Testis (tissue), 3 donors: ENCODE results near the gene OR5H14. TPM values are rescaled to one million over a fixed set of nuclear protein-coding genes. Genes with fewer than 3 reads are reported as not detected.
"Not testable (repeated sequence)": the region's sequence is repeated elsewhere in the genome, so short reads cannot be mapped to it uniquely, and the experiment has no call there.

ENCODE experiments used
- DNase-seq: peaks from one replicate; pipeline ENCODE4 v3.0.0-alpha.2; 2019
- H3K27ac ChIP-seq, 2 donors: fragments of 200-600 bp; sonication (generic); one replicate each; pipeline ENCODE4 v1.5.1; 2019
- H3K27me3 ChIP-seq: fragments of 200-600 bp; sonication (generic); one replicate; pipeline ENCODE4 v1.5.1; 2019
- H3K36me3 ChIP-seq: fragments of 200-600 bp; sonication (generic); one replicate; pipeline ENCODE4 v1.5.1; 2017; ENCODE audit warnings: low read depth; ENCODE audit errors: missing control alignments
- H3K4me1 ChIP-seq: fragments of 200-600 bp; sonication (generic); one replicate; pipeline ENCODE4 v1.5.1; 2019
- H3K4me3 ChIP-seq, 2 donors: fragments of 200-600 bp; sonication (generic); one replicate each; pipeline ENCODE4 v1.5.1; 2017 to 2019
- H3K9me3 ChIP-seq: fragments of 200-600 bp; sonication (generic); one replicate; pipeline ENCODE4 v1.5.1; 2017
- POLR2A ChIP-seq: fragments of 450-650 bp; IDR thresholded peaks from one replicate; pipeline ENCODE4 v1.6.1; 2017; ENCODE audit warnings: antibody characterized with exemption, mild to moderate bottlenecking, moderate library complexity
- WGBS, 2 donors: methylation state at CpG; one replicate each; pipeline ENCODE4 v1.1.5; 2018; 5-methylcytosine and 5-hydroxymethylcytosine counted together
- intact Hi-C: fragments of 100-400 bp; cut with DNase I; formaldehyde crosslinking; loops from one replicate; pipeline ENCODE4 v1.15.1; 2023; ENCODE audit warnings: low total_unique reads
- polyA plus RNA-seq: library from polyadenylated mRNA; stranded (reverse); fragments of 350-450 nt; fragmentation: Illumina TruSeq; extraction: RNeasy Lipid Tissue Mini Kit (QIAGEN cat#74804); gene quantifications from one replicate; pipeline ENCODE4 v1.2.3, GENCODE V29; 2014; ENCODE audit warnings: low read depth, low replicate concordance; ENCODE audit not compliant: insufficient read depth
- total RNA-seq, 2 donors: library from RNA; depleted of rRNA; stranded (reverse); fragments of >200 nt; gene quantifications; one replicate each; pipeline ENCODE4 v1.2.3, GENCODE V29; 2016
- TF ChIP-seq, protein P1 (sequence below), 3 experiments: fragments of 450-650 bp in 2 of 3; fragments of 200-600 bp in 1 of 3; sonication (generic) in 1 of 3; IDR thresholded peaks; one replicate each; pipeline ENCODE4 v1.5.1; 2016 to 2019; ENCODE audit warnings: antibody characterized with exemption in 3 of 3, mild to moderate bottlenecking in 2 of 3, moderate library complexity in 1 of 3

Gene OR5H14
- total and polyA plus RNA-seq, 3 donors from 2014 or later: 0.06 to 0.41 (median 0.16) TPM

DNA sequence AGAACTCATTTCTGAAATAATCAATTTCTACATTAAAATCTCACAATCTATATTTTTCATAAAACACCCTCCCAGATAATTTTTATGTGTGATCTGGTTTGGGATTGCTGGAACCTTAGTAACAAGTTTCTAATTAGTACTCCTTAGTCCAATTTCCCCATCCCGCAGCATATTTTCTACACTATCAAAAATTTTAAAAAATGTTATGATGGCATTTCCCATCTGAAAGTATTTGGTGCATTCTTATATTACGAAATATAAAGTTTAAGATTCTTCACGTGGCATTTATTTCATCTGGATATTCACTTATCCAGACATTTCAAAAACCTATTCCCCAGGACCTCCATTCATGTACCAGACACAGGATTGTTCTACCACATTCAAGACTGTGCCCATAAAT, 1.5 kb downstream of the OR5H14 start:
- 59 to 73% methylated on average over 3 of the region's 3 CpGs for WGBS, 2 donors
- H3K27me3 ChIP-seq: no peaks in the 10 kb centered on the region
- H3K27ac ChIP-seq: no peak overlapping the region
- H3K9me3 ChIP-seq: no peaks in the 10 kb centered on the region
- DNase-seq: no peak
- intact Hi-C loops: no loop called here
- no peak overlapping the region for H3K4me3 ChIP-seq
- H3K36me3 ChIP-seq: no peaks in the 10 kb centered on the region
- TF ChIP-seq, protein P1, sequence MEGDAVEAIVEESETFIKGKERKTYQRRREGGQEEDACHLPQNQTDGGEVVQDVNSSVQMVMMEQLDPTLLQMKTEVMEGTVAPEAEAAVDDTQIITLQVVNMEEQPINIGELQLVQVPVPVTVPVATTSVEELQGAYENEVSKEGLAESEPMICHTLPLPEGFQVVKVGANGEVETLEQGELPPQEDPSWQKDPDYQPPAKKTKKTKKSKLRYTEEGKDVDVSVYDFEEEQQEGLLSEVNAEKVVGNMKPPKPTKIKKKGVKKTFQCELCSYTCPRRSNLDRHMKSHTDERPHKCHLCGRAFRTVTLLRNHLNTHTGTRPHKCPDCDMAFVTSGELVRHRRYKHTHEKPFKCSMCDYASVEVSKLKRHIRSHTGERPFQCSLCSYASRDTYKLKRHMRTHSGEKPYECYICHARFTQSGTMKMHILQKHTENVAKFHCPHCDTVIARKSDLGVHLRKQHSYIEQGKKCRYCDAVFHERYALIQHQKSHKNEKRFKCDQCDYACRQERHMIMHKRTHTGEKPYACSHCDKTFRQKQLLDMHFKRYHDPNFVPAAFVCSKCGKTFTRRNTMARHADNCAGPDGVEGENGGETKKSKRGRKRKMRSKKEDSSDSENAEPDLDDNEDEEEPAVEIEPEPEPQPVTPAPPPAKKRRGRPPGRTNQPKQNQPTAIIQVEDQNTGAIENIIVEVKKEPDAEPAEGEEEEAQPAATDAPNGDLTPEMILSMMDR (IDR thresholded peaks at IDR 0.05): no peak
- no peak for TF ChIP-seq POLR2A
- no peaks in the 10 kb centered on the region for H3K4me1 ChIP-seq

DNA sequence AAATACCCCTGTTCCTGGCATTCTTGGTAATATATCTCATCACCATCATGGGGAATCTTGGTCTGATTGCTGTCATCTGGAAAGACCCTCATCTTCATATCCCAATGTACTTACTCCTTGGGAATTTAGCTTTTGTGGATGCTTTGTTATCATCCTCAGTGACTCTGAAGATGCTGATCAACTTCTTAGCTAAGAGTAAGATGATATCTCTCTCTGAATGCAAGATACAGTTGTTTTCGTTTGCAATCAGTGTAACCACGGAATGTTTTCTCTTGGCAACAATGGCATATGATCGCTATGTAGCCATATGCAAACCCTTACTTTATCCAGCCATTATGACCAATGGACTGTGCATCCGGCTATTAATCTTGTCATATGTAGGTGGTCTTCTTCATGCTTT, 2.2 kb downstream of the OR5H14 start:
- 85 to 86% methylated on average over 4 of the region's 4 CpGs for WGBS, 2 donors
- H3K9me3 ChIP-seq, H3K4me1 ChIP-seq, DNase-seq, H3K27me3 ChIP-seq, H3K27ac ChIP-seq, intact Hi-C loops, H3K36me3 ChIP-seq, H3K4me3 ChIP-seq: not testable (repeated sequence)

DNA sequence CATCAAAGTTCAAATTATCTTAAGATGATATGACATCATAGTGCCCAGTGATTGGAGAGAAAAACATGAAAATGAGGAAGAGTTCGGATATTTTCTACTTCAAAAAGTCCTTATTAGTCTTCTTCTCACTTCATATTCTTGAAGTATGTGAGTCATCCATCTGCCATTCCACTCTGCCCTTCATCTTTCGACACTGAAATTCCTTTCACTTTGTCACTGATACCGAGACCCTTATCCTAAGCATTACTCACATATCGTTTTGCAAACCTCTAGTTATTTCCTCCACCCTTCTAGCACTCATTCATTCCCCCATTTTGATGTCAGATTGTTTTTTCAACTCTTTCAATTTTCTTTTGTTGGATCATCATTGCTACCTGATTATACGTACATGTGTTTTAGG, 4.0 kb downstream of the OR5H14 start:
- 71 to 82% methylated on average over 5 of the region's 5 CpGs for WGBS, 2 donors
- intact Hi-C loops: loop anchor here (10.0 kb wide), 1 partner anchor 64 kb away; no protein-coding TSS in a partner anchor
- Histone ChIP-seq H3K4me1 (no peaks in the 10 kb centered on the region), H3K27ac (no peak overlapping the region), H3K9me3 (no peaks in the 10 kb centered on the region), H3K4me3 (no peak overlapping the region), H3K27me3 (no peaks in the 10 kb centered on the region), H3K36me3 (no peaks in the 10 kb centered on the region)
- TF ChIP-seq, protein P1 (IDR thresholded peaks at IDR 0.05): no peak
- TF ChIP-seq POLR2A: no peak
- DNase-seq: no peak

DNA sequence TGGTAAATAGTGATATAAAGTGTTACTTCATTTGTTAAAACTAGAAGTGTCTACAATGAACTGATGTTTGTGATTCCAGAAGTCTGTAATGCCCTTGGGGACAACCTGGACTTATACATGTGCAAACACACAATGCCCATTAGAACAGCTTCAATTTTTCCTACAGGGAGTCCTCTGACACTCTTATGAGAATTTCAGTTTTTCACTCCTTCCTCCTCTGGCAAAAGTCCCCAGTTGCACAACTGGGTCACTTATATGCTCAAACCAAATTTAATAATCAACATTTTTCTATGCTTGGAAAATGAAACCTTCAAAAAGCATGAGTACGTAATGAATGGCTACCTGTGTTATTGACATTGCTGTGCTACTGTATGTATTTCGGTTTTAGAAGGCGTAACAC, 19.1 kb downstream of the OR5H14 start, which contains the start of gene OR5H15:
Gene OR5H15 (plus strand): TSS at position 301 of the 400 bp plus-strand sequence. CDS start 2,004 bp downstream, outside the sequence.
- no peak for TF ChIP-seq POLR2A
- TF ChIP-seq, protein P1 (IDR thresholded peaks at IDR 0.05): no peak
- Histone ChIP-seq H3K4me3 (no peak within 1 kb of the TSS), H3K27ac (no peak within 1 kb of the TSS), H3K4me1 (no peaks in the 10 kb centered on the region), H3K9me3 (no peaks in the 10 kb centered on the region), H3K36me3 (no peaks in the 10 kb centered on the region), H3K27me3 (no peaks in the 10 kb centered on the region)
- no peak for DNase-seq
- 94 to 96% methylated on average over 3 of the region's 3 CpGs for WGBS, 2 donors
- intact Hi-C loops: no loop called here

DNA sequence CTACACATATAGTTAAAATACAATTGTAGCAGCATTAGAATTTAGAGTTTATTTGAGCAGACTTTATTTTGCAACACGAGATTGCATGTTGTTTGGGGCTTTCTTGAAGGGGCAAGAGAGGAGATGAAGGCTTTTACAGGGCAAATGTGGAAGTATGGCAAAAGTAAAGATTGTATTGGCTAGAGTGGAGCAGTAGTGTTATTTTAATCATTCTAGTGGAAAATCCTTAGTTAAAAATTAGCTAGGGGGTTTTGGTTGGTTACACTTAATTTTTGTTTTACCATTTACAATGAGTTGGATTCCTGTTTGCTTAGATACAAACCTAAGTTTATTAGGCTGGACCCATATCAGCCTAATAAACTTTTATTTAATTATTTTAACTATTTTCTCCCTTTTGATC, 23.8 kb downstream of the OR5H14 start:
- no peak overlapping the region for H3K4me3 ChIP-seq
- no peaks in the 10 kb centered on the region for H3K27me3 ChIP-seq
- 58 to 74% methylated on average over 1 of the region's 1 CpG for WGBS, 2 donors
- no peaks in the 10 kb centered on the region for H3K9me3 ChIP-seq
- H3K36me3 ChIP-seq: no peaks in the 10 kb centered on the region
- intact Hi-C loops: no loop called here
- DNase-seq: no peak
- TF ChIP-seq, protein P1 (IDR thresholded peaks at IDR 0.05): no peak
- no peak for TF ChIP-seq POLR2A
- no peak overlapping the region for H3K27ac ChIP-seq
- no peaks in the 10 kb centered on the region for H3K4me1 ChIP-seq
